OCI-LY1 (cell line): ENCODE measurements around the gene TNFAIP1.

Source experiments
- H2AFZ ChIP-seq: fragments of 200-600 bp; sonication (generic), shearing (Covaris generic); 2 replicates; pipeline ENCODE4 v1.6.0; 2014; ENCODE audit warnings: antibody characterized with exemption, mild to moderate bottlenecking, low read length
- H3F3A ChIP-seq: fragments of 200-600 bp; sonication (generic), shearing (Covaris generic); 2 replicates; pipeline ENCODE4 v1.6.0; 2014; ENCODE audit warnings: mild to moderate bottlenecking, antibody characterized with exemption, low read length, moderate library complexity; ENCODE audit not compliant: insufficient read depth
- H3K27ac ChIP-seq: fragments of 200-600 bp; sonication (generic); 2 replicates; pipeline ENCODE4 v1.5.1; 2014; ENCODE audit warnings: low read length, mixed run types, mild to moderate bottlenecking, low read depth; ENCODE audit not compliant: poor library complexity, severe bottlenecking
- H3K27me3 ChIP-seq: fragments of 200-600 bp; sonication (generic); 2 replicates; pipeline ENCODE4 v1.6.0; 2014; ENCODE audit warnings: antibody characterized with exemption, mild to moderate bottlenecking, low read length, moderate library complexity; ENCODE audit not compliant: insufficient read depth
- H3K36me3 ChIP-seq: fragments of 200-600 bp; sonication (generic); 2 replicates; pipeline ENCODE4 v1.6.1; 2014; ENCODE audit warnings: mild to moderate bottlenecking, antibody characterized with exemption, low read length, moderate library complexity, mixed read lengths; ENCODE audit not compliant: insufficient read depth
- H3K4me1 ChIP-seq: fragments of 200-600 bp; sonication (generic); 2 replicates; pipeline ENCODE4 v1.5.1; 2014; ENCODE audit warnings: mild to moderate bottlenecking, low read length, moderate library complexity; ENCODE audit not compliant: insufficient read depth, severe bottlenecking
- H3K4me2 ChIP-seq: fragments of 200-600 bp; sonication (generic), shearing (Covaris generic); 2 replicates; pipeline ENCODE4 v1.6.1; 2014; ENCODE audit warnings: low read length
- H3K4me3 ChIP-seq: fragments of 200-600 bp; sonication (generic); 2 replicates; pipeline ENCODE4 v1.5.1; 2014; ENCODE audit warnings: low read length, low read depth, mild to moderate bottlenecking, mixed read lengths; ENCODE audit not compliant: poor library complexity, severe bottlenecking
- H3K79me2 ChIP-seq: fragments of 200-600 bp; shearing (Covaris generic); 2 replicates; pipeline ENCODE4 v1.6.1; 2016; ENCODE audit warnings: mixed run types, low read length, mixed read lengths; ENCODE audit not compliant: insufficient read depth
- H3K9ac ChIP-seq: fragments of 200-600 bp; sonication (generic), shearing (Covaris generic); 2 replicates; pipeline ENCODE4 v1.6.1; 2014; ENCODE audit warnings: mild to moderate bottlenecking, low read length, mixed read lengths
- H3K9me2 ChIP-seq: fragments of 200-600 bp; sonication (generic), shearing (Covaris generic); 2 replicates; pipeline ENCODE4 v1.6.1; 2014; ENCODE audit warnings: low read depth, mild to moderate bottlenecking, low read length, mixed read lengths
- H3K9me3 ChIP-seq: fragments of 200-600 bp; shearing (Covaris generic); 2 replicates; pipeline ENCODE4 v1.6.1; 2014; ENCODE audit warnings: low read length, mixed read lengths
- H4K20me1 ChIP-seq: fragments of 200-600 bp; sonication (generic), shearing (Covaris generic); 2 replicates; pipeline ENCODE4 v1.6.0; 2016; ENCODE audit warnings: mild to moderate bottlenecking, low read length; ENCODE audit not compliant: insufficient read depth
- CTCF ChIP-seq: fragments of 200-600 bp; sonication (generic), shearing (Covaris generic); IDR thresholded peaks from 2 replicates; pipeline ENCODE4 v1.5.1; 2017; ENCODE audit warnings: mild to moderate bottlenecking, antibody characterized with exemption, low read length, moderate library complexity, mixed read lengths
- EZH2 ChIP-seq: fragments of 200-600 bp; sonication (generic), shearing (Covaris generic); IDR thresholded peaks from 2 replicates; pipeline ENCODE4 v1.8.0; 2017; ENCODE audit warnings: borderline replicate concordance, mixed run types, mild to moderate bottlenecking, antibody characterized with exemption, low read length, moderate library complexity, mixed read lengths

TNFAIP1 gene

GRCh38 chr17:28325211-28325610 is 10.3 kb upstream of the TNFAIP1 start:
- Histone ChIP-seq H3K9ac (no peak overlapping the region), H3K27me3 (no peaks in the 10 kb centered on the region), H3K27ac (no peak overlapping the region), H3K4me3 (no peak overlapping the region), H3K79me2 (peaks cover 43% of the 10 kb centered on the region), H3K9me2 (no peaks in the 10 kb centered on the region), H3K9me3 (no peaks in the 10 kb centered on the region), H3K36me3 (peaks cover 63% of the 10 kb centered on the region), H3F3A (no peaks in the 10 kb centered on the region), H3K4me2 (no peak overlapping the region), H2AFZ (no peak overlapping the region), H3K4me1 (peaks cover 21% of the 10 kb centered on the region), H4K20me1 (no peaks in the 10 kb centered on the region)
- TF ChIP-seq CTCF (no peak), EZH2 (no peak)

GRCh38 chr17:28326114-28326513 is 9.4 kb upstream of the TNFAIP1 start:
- Histone ChIP-seq H3K4me1 (peaks cover 12% of the 10 kb centered on the region), H3K79me2 (peaks cover 34% of the 10 kb centered on the region), H3K4me3 (no peak overlapping the region), H3K9ac (no peak overlapping the region), H3F3A (no peaks in the 10 kb centered on the region), H3K36me3 (peaks cover 60% of the 10 kb centered on the region), H2AFZ (no peak overlapping the region), H3K27me3 (no peaks in the 10 kb centered on the region), H3K9me2 (no peaks in the 10 kb centered on the region), H3K4me2 (no peak overlapping the region), H3K9me3 (no peaks in the 10 kb centered on the region), H3K27ac (no peak overlapping the region), H4K20me1 (no peaks in the 10 kb centered on the region)
- TF ChIP-seq CTCF: no peak
- TF ChIP-seq EZH2: no peak

GRCh38 chr17:28327031-28327607 is 8.4 kb upstream of the TNFAIP1 start:
- Histone ChIP-seq H3K79me2 (peaks cover 24% of the 10 kb centered on the region), H3K27ac (no peak overlapping the region), H3K4me1 (peaks cover 4% of the 10 kb centered on the region)

More at GRCh38 chr17:28327031-28327607, 8.4 kb upstream of the TNFAIP1 start:
- Histone ChIP-seq H4K20me1 (no peaks in the 10 kb centered on the region), H3K27me3 (no peaks in the 10 kb centered on the region), H3K4me2 (no peak overlapping the region), H3F3A (no peaks in the 10 kb centered on the region), H3K4me3 (no peak overlapping the region), H3K9me3 (no peaks in the 10 kb centered on the region), H3K36me3 (peaks cover 63% of the 10 kb centered on the region), H3K9me2 (no peaks in the 10 kb centered on the region), H3K9ac (no peak overlapping the region), H2AFZ (no peak overlapping the region)
- no peak for TF ChIP-seq EZH2
- TF ChIP-seq CTCF: no peak
